Measurements from ENCODE around the gene SNX17.
A peak's percentile ranks its signal among the peaks of the same experiment; 100 is the strongest.

GRCh38 chr2:27407798-27408491 is 37.5 kb downstream of the SNX17 start:
- TF ChIP-seq CTCF (conservative IDR thresholded peaks at IDR 0.05 in 1 of 2, IDR thresholded peaks at IDR 0.05 in 1 of 2; ENCODE audit: extremely low read depth in 1 of 2, insufficient read depth in 1 of 2, low read depth in 1 of 2, low read length in 2 of 2) = peak; percentile 52 to 70
- TF ChIP-seq EZH2 (IDR thresholded peaks at IDR 0.05; ENCODE audit: borderline replicate concordance, low read length) = no peak

Data from mammary epithelial cell (primary cell).